Parathyroid adenoma (tissue), 2 donors: Measurements from ENCODE around the gene DLG2.
"Not testable (repeated sequence)": the region's sequence is repeated elsewhere in the genome, so short reads cannot be mapped to it uniquely, and the experiment has no call there.

Source experiments
- H2AFZ ChIP-seq: fragments of 300-600 bp; sonication (generic); one replicate; pipeline ENCODE4 v1.7.0; 2017; ENCODE audit warnings: antibody characterized with exemption, mild to moderate bottlenecking
- H3K27ac ChIP-seq: fragments of 300-600 bp; sonication (generic); one replicate; pipeline ENCODE4 v1.7.0; 2017
- H3K27me3 ChIP-seq: fragments of 300-600 bp; sonication (generic); one replicate; pipeline ENCODE4 v1.7.0; 2017; ENCODE audit warnings: low read length; ENCODE audit not compliant: control insufficient read depth, insufficient read depth
- H3K36me3 ChIP-seq: fragments of 300-600 bp; sonication (generic); one replicate; pipeline ENCODE4 v1.7.0; 2017; ENCODE audit warnings: low read length; ENCODE audit not compliant: control insufficient read depth, insufficient read depth
- H3K4me1 ChIP-seq: fragments of 300-600 bp; sonication (generic); one replicate; pipeline ENCODE4 v1.7.0; 2017; ENCODE audit warnings: control low read depth
- H3K4me2 ChIP-seq: fragments of 300-600 bp; sonication (generic); one replicate; pipeline ENCODE4 v1.7.0; 2017; ENCODE audit warnings: low read length
- H3K4me3 ChIP-seq: fragments of 300-600 bp; sonication (generic); one replicate; pipeline ENCODE4 v1.7.0; 2017; ENCODE audit warnings: low read depth, low read length
- H3K79me2 ChIP-seq: fragments of 300-600 bp; sonication (generic); one replicate; pipeline ENCODE4 v1.7.0; 2017; ENCODE audit warnings: control low read depth
- H3K9ac ChIP-seq: fragments of 300-600 bp; sonication (generic); one replicate; pipeline ENCODE4 v1.7.0; 2017; ENCODE audit warnings: mild to moderate bottlenecking
- H3K9me3 ChIP-seq: fragments of 300-600 bp; sonication (generic); one replicate; pipeline ENCODE4 v1.7.0; 2017; ENCODE audit warnings: low read length; ENCODE audit not compliant: control insufficient read depth
- CTCF ChIP-seq: fragments of 300-600 bp; sonication (generic); IDR thresholded peaks from one replicate; pipeline ENCODE4 v1.7.0; 2017; ENCODE audit warnings: antibody characterized with exemption, mild to moderate bottlenecking
- donor health status: primary hyperparathyroidism.

Gene DLG2

GRCh38 chr11:85127349-85127748 lies 499.8 kb downstream of the DLG2 start:
- Histone ChIP-seq H3K9me3 (no peaks in the 10 kb centered on the region), H3K4me3 (no peak overlapping the region), H3K27me3 (no peaks in the 10 kb centered on the region), H3K36me3 (no peaks in the 10 kb centered on the region), H3K4me2 (no peak overlapping the region), H3K9ac (no peak overlapping the region), H3K27ac (no peak overlapping the region), H2AFZ (no peak overlapping the region), H3K4me1 (no peaks in the 10 kb centered on the region), H3K79me2 (no peaks in the 10 kb centered on the region)
- TF ChIP-seq CTCF: no peak

GRCh38 chr11:85123752-85124231 lies 503.4 kb downstream of the DLG2 start:
- Histone ChIP-seq H3K27me3 (no peaks in the 10 kb centered on the region), H3K4me2 (no peak overlapping the region), H3K9me3 (no peaks in the 10 kb centered on the region), H2AFZ (no peak overlapping the region), H3K4me3 (no peak overlapping the region), H3K9ac (no peak overlapping the region), H3K27ac (no peak overlapping the region), H3K79me2 (no peaks in the 10 kb centered on the region), H3K4me1 (no peaks in the 10 kb centered on the region), H3K36me3 (no peaks in the 10 kb centered on the region)
- no peak for TF ChIP-seq CTCF

- Histone ChIP-seq H3K79me2 (no peaks in the 10 kb centered on the region), H3K4me2 (no peak overlapping the region), H3K27ac (no peak overlapping the region), H2AFZ (no peak overlapping the region), H3K27me3 (no peaks in the 10 kb centered on the region), H3K9ac (no peak overlapping the region), H3K4me1 (no peaks in the 10 kb centered on the region), H3K9me3 (no peaks in the 10 kb centered on the region), H3K36me3 (no peaks in the 10 kb centered on the region), H3K4me3 (no peak overlapping the region)
- TF ChIP-seq CTCF: no peak
These were observed 509.0 kb downstream of the DLG2 start for GRCh38 chr11:85118151-85118550.

GRCh38 chr11:85115798-85116197 lies 511.3 kb downstream of the DLG2 start:
- H3K4me3 ChIP-seq: no peak overlapping the region
- H3K4me1 ChIP-seq: no peaks in the 10 kb centered on the region
- H3K27me3 ChIP-seq: no peaks in the 10 kb centered on the region
- H3K79me2 ChIP-seq: no peaks in the 10 kb centered on the region
- no peaks in the 10 kb centered on the region for H3K9me3 ChIP-seq
- no peak overlapping the region for H3K9ac ChIP-seq
- no peak overlapping the region for H2AFZ ChIP-seq
- H3K4me2 ChIP-seq: no peak overlapping the region
- H3K36me3 ChIP-seq: no peaks in the 10 kb centered on the region
- no peak for TF ChIP-seq CTCF
- no peak overlapping the region for H3K27ac ChIP-seq

GRCh38 chr11:85114786-85115185 lies 512.4 kb downstream of the DLG2 start:
- TF ChIP-seq CTCF: no peak
- Histone ChIP-seq H3K27me3 (no peaks in the 10 kb centered on the region), H3K79me2 (no peaks in the 10 kb centered on the region), H3K9me3 (no peaks in the 10 kb centered on the region), H3K27ac (no peak overlapping the region), H3K36me3 (no peaks in the 10 kb centered on the region), H3K4me1 (no peaks in the 10 kb centered on the region), H3K4me2 (no peak overlapping the region), H3K4me3 (no peak overlapping the region), H2AFZ (no peak overlapping the region), H3K9ac (no peak overlapping the region)

- H3K27me3 ChIP-seq, H3K4me3 ChIP-seq, H2AFZ ChIP-seq, H3K9ac ChIP-seq, H3K4me1 ChIP-seq, H3K79me2 ChIP-seq, H3K9me3 ChIP-seq, H3K27ac ChIP-seq, H3K36me3 ChIP-seq, H3K4me2 ChIP-seq: not testable (repeated sequence)
These were observed 516.9 kb downstream of the DLG2 start for GRCh38 chr11:85110246-85110645.
